NB4 (cell line): ENCODE measurements around the gene SKAP1.

ENCODE experiments used
- DNase-seq: peaks from one replicate; pipeline ENCODE4 v3.0.0; 2010; ENCODE audit warnings: low read depth
- H3K4me3 ChIP-seq: one replicate; pipeline ENCODE4 v1.5.1; 2011; ENCODE audit warnings: mild to moderate bottlenecking, low read depth, low read length, moderate library complexity
- CTCF ChIP-seq: IDR thresholded peaks from one replicate; pipeline ENCODE4 v1.5.1; 2012; ENCODE audit warnings: low read depth, low read length
- MAX ChIP-seq: IDR thresholded peaks from 2 replicates; pipeline ENCODE4 v1.6.1; 2011; ENCODE audit warnings: low read depth, low read length
- MYC ChIP-seq: IDR thresholded peaks from 2 replicates; pipeline ENCODE4 v1.6.1; 2011; ENCODE audit warnings: low read depth, low read length
- POLR2A ChIP-seq: IDR thresholded peaks from 2 replicates; pipeline ENCODE4 v1.6.1; 2011; ENCODE audit warnings: mild to moderate bottlenecking; ENCODE audit not compliant: insufficient read length; ENCODE audit errors: extremely low read depth

The SKAP1 gene

GRCh38 chr17:48161127-48161905 is 268.7 kb downstream of the SKAP1 start:
- TF ChIP-seq MAX (no peak), POLR2A (no peak), CTCF (no peak), MYC (no peak)
- no peak for DNase-seq
- no peak overlapping the region for H3K4me3 ChIP-seq

GRCh38 chr17:48160177-48161081 is 269.6 kb downstream of the SKAP1 start:
- H3K4me3 ChIP-seq, result no peak overlapping the region
- TF ChIP-seq CTCF (no peak), POLR2A (no peak), MYC (no peak), MAX (no peak)
- no peak for DNase-seq

GRCh38 chr17:48159232-48159631 is 270.8 kb downstream of the SKAP1 start:
- DNase-seq, result no peak

GRCh38 chr17:48155889-48156611 is 274.0 kb downstream of the SKAP1 start:
- DNase-seq, result no peak
- no peak for TF ChIP-seq MAX
- TF ChIP-seq POLR2A, result no peak
- TF ChIP-seq MYC, result no peak
- no peak for TF ChIP-seq CTCF
- no peak overlapping the region for H3K4me3 ChIP-seq

More at GRCh38 chr17:48159232-48159631, 270.8 kb downstream of the SKAP1 start:
- H3K4me3 ChIP-seq, result no peak overlapping the region
- TF ChIP-seq MAX, result no peak
- no peak for TF ChIP-seq MYC
- no peak for TF ChIP-seq POLR2A
- no peak for TF ChIP-seq CTCF

GRCh38 chr17:48153691-48154358 is 276.2 kb downstream of the SKAP1 start:
- no peak for TF ChIP-seq POLR2A
- no peak for TF ChIP-seq MYC
- TF ChIP-seq MAX, result no peak
- peak; percentile 28 for TF ChIP-seq CTCF
- H3K4me3 ChIP-seq, result no peak overlapping the region
- peak; percentile 55 for DNase-seq
